CD4-positive, alpha-beta T cell treated with Interleukin-21 for 1 hour (primary cell): Measurements from ENCODE around the gene HCFC1R1.

Experiments
- DNase-seq: peaks from one replicate; pipeline ENCODE4 v3.0.0-alpha.2; 2020

HCFC1R1 gene

GRCh38 chr16:2991566-2992261 is 32.0 kb downstream of the HCFC1R1 start:
- DNase-seq: no peak

GRCh38 chr16:2990891-2991290 is 32.9 kb downstream of the HCFC1R1 start:
- DNase-seq: no peak

- no peak for DNase-seq
Measured at GRCh38 chr16:2988590-2989099, 35.1 kb downstream of the HCFC1R1 start.

GRCh38 chr16:2987833-2988232 is 35.9 kb downstream of the HCFC1R1 start:
- DNase-seq: no peak

- no peak for DNase-seq
Measured at GRCh38 chr16:2987286-2987685, 36.5 kb downstream of the HCFC1R1 start.

GRCh38 chr16:2986623-2987188 is 37.0 kb downstream of the HCFC1R1 start:
- no peak for DNase-seq

- DNase-seq: no peak
Measured at GRCh38 chr16:2985893-2986355, 37.8 kb downstream of the HCFC1R1 start.

- DNase-seq: no peak
Measured at GRCh38 chr16:2985462-2985861, 38.3 kb downstream of the HCFC1R1 start.

GRCh38 chr16:2983706-2984136 is 40.0 kb downstream of the HCFC1R1 start:
- peak; percentile 69 for DNase-seq

GRCh38 chr16:2982402-2982801 is 41.3 kb downstream of the HCFC1R1 start:
- DNase-seq: no peak

- no peak for DNase-seq
Measured at GRCh38 chr16:2981899-2982250, 41.9 kb downstream of the HCFC1R1 start.

GRCh38 chr16:2981177-2981898 is 42.4 kb downstream of the HCFC1R1 start:
- DNase-seq: no peak

- DNase-seq: peak; percentile 94
Measured at GRCh38 chr16:2980227-2981176, 43.2 kb downstream of the HCFC1R1 start, which contains the start of gene PKMYT1. Gene PKMYT1 (minus strand): TSS chr16:2980446. CDS start chr16:2979657, 789 bp downstream.

- DNase-seq: no peak
Measured at GRCh38 chr16:2979669-2980226, 44.0 kb downstream of the HCFC1R1 start.

GRCh38 chr16:2977440-2977839 is 46.3 kb downstream of the HCFC1R1 start:
- no peak for DNase-seq

GRCh38 chr16:2976673-2977072 is 47.1 kb downstream of the HCFC1R1 start:
- DNase-seq: no peak

- no peak for DNase-seq
Measured at GRCh38 chr16:2976201-2976600, 47.5 kb downstream of the HCFC1R1 start.

GRCh38 chr16:2975161-2975795 is 48.5 kb downstream of the HCFC1R1 start:
- no peak for DNase-seq

- DNase-seq: no peak
Measured at GRCh38 chr16:2974319-2975056, 49.3 kb downstream of the HCFC1R1 start.

- DNase-seq: no peak
Measured at GRCh38 chr16:2973605-2974318, 50.0 kb downstream of the HCFC1R1 start.
